Endothelial cell of umbilical vein (primary cell): ENCODE data around the gene ZIC1. TPM values are rescaled to one million over a fixed set of nuclear protein-coding genes. Genes with fewer than 3 reads are reported as not detected.

Experiments used
- BruUV-seq: library from RNA; stranded (reverse); fragments of 400-500 nt; replicated peaks from 2 replicates; lab custom pipeline; 2021; lab: Mats Ljungman, UMichigan
- CTCF ChIA-PET: fragments of 300-600, 350-600 bp; sonication (Branson Sonifier 250); formaldehyde crosslinking; loops from one replicate; lab custom pipeline; 2021; ENCODE audit warnings: antibody characterized with exemption, inconsistent platforms; lab: Charles Lee
- POLR2A ChIA-PET: fragments of 300-600, 350-600 bp; sonication (Branson Sonifier 250); formaldehyde crosslinking; loops from one replicate; lab custom pipeline; 2021; ENCODE audit warnings: antibody characterized with exemption, inconsistent platforms; lab: Charles Lee
- DNase-seq: peaks from one replicate; pipeline ENCODE4 v3.0.0-alpha.2; 2011; ENCODE audit warnings: low read depth, low spot score
- FAIRE-seq: peaks from 2 replicates; lab custom pipeline; 2011; peaks lifted over from hg19 to GRCh38; lab: Jason Lieb, UNC
- H2AFZ ChIP-seq: 2 replicates; pipeline ENCODE4 v1.6.0; 2012; ENCODE audit warnings: low read depth, low read length, control low read depth, inconsistent platforms
- H3K27ac ChIP-seq: 2 replicates; pipeline ENCODE4 v1.5.1; 2011; ENCODE audit warnings: low read depth, mild to moderate bottlenecking, control low read depth, low read length, moderate library complexity; ENCODE audit not compliant: insufficient read depth
- H3K27me3 ChIP-seq, 2 experiments: 2 replicates each; pipeline versions ENCODE4 v1.6.0 to v1.6.1; 2011; ENCODE audit warnings: low read length in 2 of 2, mixed read lengths in 1 of 2; ENCODE audit not compliant: control insufficient read depth in 2 of 2, insufficient read depth in 2 of 2
- H3K36me3 ChIP-seq, 2 experiments: 2 replicates in 1 of 2; 3 replicates in 1 of 2; pipeline ENCODE4 v1.5.1; 2011; ENCODE audit warnings: low read length in 2 of 2, mild to moderate bottlenecking in 1 of 2, moderate library complexity in 1 of 2; ENCODE audit not compliant: control insufficient read depth in 2 of 2, insufficient read depth in 2 of 2; ENCODE audit errors: extremely low read depth in 1 of 2
- H3K4me1 ChIP-seq: 3 replicates; pipeline ENCODE4 v1.5.1; 2011; ENCODE audit warnings: mild to moderate bottlenecking, low read length; ENCODE audit not compliant: control insufficient read depth, insufficient read depth; ENCODE audit errors: extremely low read depth
- H3K4me2 ChIP-seq: 2 replicates; pipeline ENCODE4 v1.6.1; 2011; ENCODE audit warnings: low read length, control low read depth, mixed read lengths; ENCODE audit not compliant: insufficient read depth
- H3K4me3 ChIP-seq, 3 experiments: fragments of 200-600 bp in 1 of 3; sonication (generic), shearing (Covaris generic) in 1 of 3; replicated peaks in 1 of 3; 2 replicates each; pipeline ENCODE4 v1.5.1; 2011 to 2016; ENCODE audit warnings: control low read depth in 3 of 3, low read length in 3 of 3, mild to moderate bottlenecking in 2 of 3, inconsistent platforms in 1 of 3, low read depth in 1 of 3, moderate library complexity in 1 of 3; ENCODE audit not compliant: insufficient read depth in 1 of 3
- H3K79me2 ChIP-seq: 2 replicates; pipeline ENCODE4 v1.6.0; 2012; ENCODE audit warnings: low read length, inconsistent platforms; ENCODE audit not compliant: control insufficient read depth, insufficient read depth
- H3K9ac ChIP-seq: replicated peaks from 2 replicates; pipeline ENCODE3; 2011; ENCODE audit warnings: low read length, control low read depth; ENCODE audit not compliant: insufficient read depth; ENCODE audit errors: extremely low read depth
- H3K9me1 ChIP-seq: replicated peaks from 3 replicates; pipeline ENCODE4 v1.6.0; 2011; ENCODE audit warnings: mild to moderate bottlenecking, low read length; ENCODE audit not compliant: control insufficient read depth, insufficient read depth; ENCODE audit errors: extremely low read depth
- H3K9me3 ChIP-seq: replicated peaks from 2 replicates; pipeline ENCODE4 v1.5.1; 2012; ENCODE audit warnings: low read length, inconsistent platforms; ENCODE audit not compliant: control insufficient read depth, insufficient read depth
- H4K20me1 ChIP-seq: replicated peaks from 2 replicates; pipeline ENCODE3; 2011; ENCODE audit warnings: mild to moderate bottlenecking, low read length; ENCODE audit not compliant: control insufficient read depth, insufficient read depth; ENCODE audit errors: extremely low read depth
- EZH2 ChIP-seq: IDR thresholded peaks from 2 replicates; pipeline ENCODE4 v1.6.1; 2012; ENCODE audit warnings: borderline replicate concordance, low read depth, mild to moderate bottlenecking, moderate library complexity, low read length, inconsistent platforms; ENCODE audit not compliant: severe bottlenecking
- JUN ChIP-seq: IDR thresholded peaks from 2 replicates; pipeline ENCODE4 v1.6.1; 2011; ENCODE audit warnings: borderline replicate concordance, low read depth; ENCODE audit not compliant: insufficient read length, insufficient read depth
- POLR2A ChIP-seq: IDR thresholded peaks from 2 replicates; pipeline ENCODE4 v1.6.1; 2012; ENCODE audit warnings: low read depth, mild to moderate bottlenecking, control low read depth, low read length
- dilution Hi-C: fragments of 300-500 bp; cut with MboI; formaldehyde crosslinking; loops from one replicate; pipeline ENCODE4 v1.15.0; 2019; ENCODE audit warnings: low sequenced_read_pairs; ENCODE audit not compliant: extremely low pct_ligation_motif_present
- intact Hi-C: fragments of 100-400 bp; cut with micrococcal nuclease; formaldehyde crosslinking; loops from one replicate; pipeline ENCODE4 v1.10.0; 2022
- polyA plus RNA-seq, 4 experiments: library from polyadenylated mRNA; depleted of rRNA in 3 of 4; stranded (reverse) in 3 of 4; unstranded in 1 of 4; fragments of >200 nt; gene quantifications; 2 replicates each; pipeline versions ENCODE4 v1.2.1 to v1.2.3, GENCODE V29; 2011 to 2012; ENCODE audit warnings: missing spikeins in 1 of 4
- total RNA-seq: library from RNA; stranded (reverse); gene quantifications from 2 replicates; pipeline ENCODE4 v1.2.3, GENCODE V29; 2021
- TF ChIP-seq, protein P1 (sequence below): IDR thresholded peaks from 2 replicates; pipeline ENCODE4 v1.6.1; 2011; ENCODE audit not compliant: insufficient read depth, insufficient read length

Gene ZIC1
- total and polyA plus RNA-seq, 2 donors (not counting 3 experiments of a cell fraction or from before 2014, with no cell fraction given) = not detected

- no peak for DNase-seq
- Histone ChIP-seq H3K9ac (no peak overlapping the region), H3K9me3 (no peaks in the 10 kb centered on the region), H3K27me3 (peaks cover 88 to 99% of the 10 kb centered on the region in 2 experiments), H3K9me1 (no peaks in the 10 kb centered on the region), H3K4me2 (no peak overlapping the region), H4K20me1 (no peaks in the 10 kb centered on the region), H3K27ac (no peak overlapping the region), H3K79me2 (no peaks in the 10 kb centered on the region), H3K4me1 (no peaks in the 10 kb centered on the region), H3K4me3 (no peak overlapping the region), H2AFZ (no peak overlapping the region), H3K36me3 (no peaks in the 10 kb centered on the region)
- ChIA-PET CTCF (no interaction called here), POLR2A (no interaction called here)
- BruUV-seq = no TSS peak
- dilution Hi-C loops (no loop called here), intact Hi-C loops (loop anchor here (10.0 kb wide), 1 partner anchor 234 kb away; no protein-coding TSS in a partner anchor)
- TF ChIP-seq EZH2 = peak; percentile 64
- TF ChIP-seq POLR2A = no peak
- TF ChIP-seq, protein P1, sequence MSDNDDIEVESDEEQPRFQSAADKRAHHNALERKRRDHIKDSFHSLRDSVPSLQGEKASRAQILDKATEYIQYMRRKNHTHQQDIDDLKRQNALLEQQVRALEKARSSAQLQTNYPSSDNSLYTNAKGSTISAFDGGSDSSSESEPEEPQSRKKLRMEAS = no peak
- FAIRE-seq = no peak
Observed at GRCh38 chr3:147380387-147380951, 28.7 kb upstream of the ZIC1 start.

GRCh38 chr3:147380977-147381376, 28.2 kb upstream of the ZIC1 start:
- Histone ChIP-seq H3K36me3 (no peaks in the 10 kb centered on the region), H3K9ac (no peak overlapping the region), H3K79me2 (no peaks in the 10 kb centered on the region), H3K9me3 (no peaks in the 10 kb centered on the region), H2AFZ (no peak overlapping the region), H3K27me3 (peaks cover 89 to 99% of the 10 kb centered on the region in 2 experiments), H3K4me1 (no peaks in the 10 kb centered on the region), H3K4me2 (no peak overlapping the region), H3K9me1 (no peaks in the 10 kb centered on the region), H4K20me1 (no peaks in the 10 kb centered on the region), H3K27ac (no peak overlapping the region), H3K4me3 (no peak overlapping the region)
- no TSS peak for BruUV-seq
- dilution Hi-C loops (no loop called here), intact Hi-C loops (loop anchor here (10.0 kb wide), 1 partner anchor 234 kb away; no protein-coding TSS in a partner anchor)
- TF ChIP-seq JUN (no peak), EZH2 (peak; percentile 70)
- FAIRE-seq = no peak
- no peak for DNase-seq
- ChIA-PET CTCF (interaction anchor here (1.7 kb wide), 1 partner anchor 12 kb away, joined by 8 read pairs; no protein-coding TSS in a partner anchor), POLR2A (no interaction called here)
